IPS DF 4.7 (cell line): Measurements from ENCODE around the gene EPHX1.
"Not testable (repeated sequence)": the region's sequence is repeated elsewhere in the genome, so short reads cannot be mapped to it uniquely, and the experiment has no call there.

Experiments used
- DNase-seq: peaks from one replicate; pipeline ENCODE4 v3.0.0-alpha.2; 2013; ENCODE audit warnings: low spot score; ENCODE audit errors: extremely low read depth

The EPHX1 gene

DNA sequence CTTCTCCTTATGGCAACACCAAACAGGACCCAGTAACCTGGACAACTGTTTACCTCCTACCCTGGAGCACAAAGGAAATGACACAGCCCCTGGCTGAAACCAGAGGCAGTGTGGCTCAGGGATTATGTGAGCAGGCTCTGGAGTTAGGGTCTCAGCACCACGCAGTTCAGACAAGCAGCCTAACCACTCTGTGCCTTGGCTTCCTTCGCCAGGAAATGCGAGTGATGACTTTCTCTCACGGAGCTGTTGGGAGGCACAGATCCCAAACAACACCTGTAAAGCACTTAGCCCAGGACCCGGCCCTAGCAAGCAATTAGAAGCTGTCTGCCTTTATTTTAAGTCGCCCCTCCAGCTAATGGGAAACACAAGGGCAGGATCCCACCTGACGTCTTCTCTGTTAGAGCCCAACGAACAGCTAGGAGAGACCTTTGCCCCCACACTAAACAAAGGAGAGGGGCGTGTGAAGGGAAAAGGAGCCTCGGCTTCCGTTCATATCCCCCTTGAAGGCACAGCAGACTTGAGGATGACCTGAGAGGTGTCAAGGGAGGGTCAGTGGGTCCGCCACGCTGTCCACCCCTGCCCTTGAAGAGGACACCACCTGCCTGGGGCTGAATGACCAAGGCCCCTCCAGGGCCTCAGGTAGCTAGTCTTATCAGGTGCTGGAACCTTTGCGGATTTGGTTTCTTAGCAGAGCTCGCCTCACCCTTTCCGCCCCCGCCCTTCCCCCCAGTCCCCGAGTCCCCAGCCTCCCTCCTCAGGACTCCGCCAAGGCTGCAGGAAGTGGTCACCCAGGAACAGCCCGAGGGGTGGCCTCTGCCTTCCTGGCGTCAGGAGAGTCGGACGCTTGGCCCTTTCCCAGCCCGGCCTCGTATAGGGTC is 71.4 kb downstream of the EPHX1 start:
- DNase-seq = no peak

DNA sequence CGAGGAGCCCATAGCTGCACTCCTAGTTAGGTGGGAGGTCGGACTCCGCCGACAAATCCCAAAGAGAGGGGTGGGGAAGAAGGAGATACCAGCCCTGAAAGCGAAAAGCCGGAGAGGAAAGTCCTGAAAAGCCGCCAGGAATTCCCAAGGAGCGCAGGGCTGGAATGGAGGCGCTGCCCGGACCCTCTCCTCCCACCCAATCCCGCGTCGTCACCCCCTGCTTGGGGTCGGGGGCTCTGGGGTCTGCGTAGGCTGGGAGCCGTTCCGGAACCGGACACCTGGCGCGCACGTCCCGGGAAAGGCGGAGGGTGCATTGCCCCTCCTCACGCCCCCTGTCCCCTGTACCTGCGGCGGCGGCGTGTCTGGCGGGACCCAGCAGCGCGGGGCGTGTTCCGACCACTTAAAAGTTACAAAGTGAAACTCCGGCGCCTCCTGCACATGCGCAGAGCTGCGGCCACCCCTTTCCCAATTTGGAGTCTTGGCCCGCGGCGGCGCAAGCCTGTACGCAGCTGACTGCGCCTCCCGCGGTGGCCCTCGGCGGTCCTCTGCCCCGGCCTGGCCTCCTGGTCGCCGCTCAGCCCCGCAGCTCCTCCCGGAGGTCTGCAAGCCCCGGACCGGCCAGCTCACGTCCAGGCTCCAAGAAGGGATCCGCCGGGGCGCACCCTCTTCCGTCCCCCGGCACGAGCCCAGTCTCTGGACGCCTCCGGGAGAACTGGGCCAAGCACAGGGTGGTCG is 72.2 kb downstream of the EPHX1 start, which contains the start of gene TMEM63A:
Gene TMEM63A, minus strand, starts transcription at position 422 of the 735 bp plus-strand sequence. CDS start 4,800 bp downstream, outside the sequence.
- DNase-seq = no peak

DNA sequence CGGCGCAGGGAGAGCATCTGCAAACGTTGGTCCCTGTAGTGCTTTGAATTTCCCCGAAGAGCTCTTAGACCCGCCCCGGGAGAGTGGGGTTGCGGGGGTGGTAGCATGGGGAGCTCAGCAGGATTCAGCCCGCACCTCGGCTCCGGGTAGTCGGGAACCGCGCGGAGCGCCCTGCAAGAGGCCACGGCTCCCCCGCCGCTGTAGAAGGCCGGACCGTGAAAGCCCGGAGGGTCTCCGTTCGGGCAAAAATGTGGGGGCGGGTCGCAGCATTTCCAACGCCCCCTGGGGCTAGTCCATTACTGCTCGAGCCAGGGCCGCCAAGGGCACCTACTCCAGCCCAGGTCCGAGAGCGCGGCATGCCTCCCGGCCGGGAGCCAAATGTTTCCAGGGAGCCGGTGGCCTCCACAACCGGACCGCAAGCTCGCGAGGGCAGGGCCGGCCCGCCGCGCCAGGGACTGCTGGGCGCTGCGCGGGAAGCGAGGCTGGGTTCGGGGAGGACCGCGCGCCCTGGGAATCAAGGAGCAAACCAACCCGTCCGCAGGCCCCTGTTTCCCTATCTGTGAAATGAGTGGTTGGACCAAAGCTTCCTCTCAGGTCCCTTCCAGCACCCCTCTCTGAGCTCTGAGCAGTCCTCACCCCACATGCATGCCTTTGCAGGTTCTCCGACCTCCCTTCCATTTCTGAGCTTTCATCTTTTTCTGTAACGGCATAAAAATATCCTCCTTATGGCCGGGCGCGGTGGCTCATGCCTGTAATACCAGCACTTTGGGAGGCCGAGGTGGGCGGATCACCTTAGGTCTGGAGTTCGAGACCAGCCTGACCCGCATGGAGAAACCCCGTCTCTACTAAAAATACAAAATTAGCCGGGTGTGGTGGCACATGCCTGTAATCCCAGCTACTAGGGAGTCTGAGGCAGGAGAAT is 73.0 kb downstream of the EPHX1 start:
- no peak for DNase-seq

- DNase-seq = no peak
These were observed 73.8 kb downstream of the EPHX1 start for GRCh38 chr1:225883616-225884265.

- DNase-seq = no peak
These were observed 75.4 kb downstream of the EPHX1 start for GRCh38 chr1:225885336-225885735.

- DNase-seq = no peak
These were observed 76.5 kb downstream of the EPHX1 start for GRCh38 chr1:225886159-225887029.

DNA sequence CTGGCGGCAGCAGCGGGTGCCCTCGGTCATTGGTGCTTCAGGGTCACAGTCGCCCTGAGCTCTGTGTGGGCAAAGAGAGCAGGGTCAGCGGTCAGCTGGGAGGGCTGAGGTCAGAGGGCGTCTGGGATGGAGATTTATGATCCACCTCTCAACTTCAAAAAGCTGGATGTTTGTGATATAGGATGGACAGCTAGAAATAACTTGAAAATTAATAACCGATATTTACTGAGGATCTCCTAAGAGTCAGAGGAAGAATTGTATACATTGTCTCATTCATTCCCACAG is 77.0 kb downstream of the EPHX1 start:
- DNase-seq = no peak

DNA sequence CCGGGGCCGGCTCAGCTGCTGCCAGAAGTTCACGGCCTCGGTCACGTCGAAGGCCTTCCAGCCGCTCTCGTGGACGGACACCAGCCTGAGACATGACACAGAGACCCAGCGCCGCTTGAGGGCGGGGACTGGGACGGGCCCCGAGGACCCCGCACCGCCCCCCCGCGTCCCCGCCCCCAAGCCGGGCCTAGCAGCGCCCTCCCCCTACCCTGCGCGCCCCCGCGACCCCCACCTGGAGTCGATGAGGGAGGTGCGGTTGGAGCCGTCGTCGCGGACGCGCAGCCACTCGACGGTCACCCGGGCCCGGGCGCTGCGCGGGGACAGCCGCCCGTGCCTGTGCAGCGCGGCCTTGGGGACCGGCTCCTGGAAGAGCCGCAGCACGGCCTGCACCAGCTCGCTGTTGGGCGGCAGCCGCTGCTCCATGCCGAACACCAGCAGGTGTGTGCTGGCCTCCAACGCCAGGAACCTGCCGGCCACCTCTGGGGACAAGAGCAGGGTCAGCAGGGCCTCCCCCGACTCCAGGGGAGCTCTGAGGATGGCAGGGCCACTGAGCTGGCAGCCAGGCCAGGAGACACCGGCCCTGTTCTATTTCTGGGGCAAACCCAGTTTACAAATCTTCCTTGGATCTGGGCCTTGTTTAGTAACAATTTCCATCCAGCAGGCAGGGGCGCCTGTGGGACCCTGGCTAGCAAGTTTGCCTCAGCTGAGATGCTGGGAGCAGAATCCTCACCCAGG is 77.8 kb downstream of the EPHX1 start:
- DNase-seq = not testable (repeated sequence)

DNA sequence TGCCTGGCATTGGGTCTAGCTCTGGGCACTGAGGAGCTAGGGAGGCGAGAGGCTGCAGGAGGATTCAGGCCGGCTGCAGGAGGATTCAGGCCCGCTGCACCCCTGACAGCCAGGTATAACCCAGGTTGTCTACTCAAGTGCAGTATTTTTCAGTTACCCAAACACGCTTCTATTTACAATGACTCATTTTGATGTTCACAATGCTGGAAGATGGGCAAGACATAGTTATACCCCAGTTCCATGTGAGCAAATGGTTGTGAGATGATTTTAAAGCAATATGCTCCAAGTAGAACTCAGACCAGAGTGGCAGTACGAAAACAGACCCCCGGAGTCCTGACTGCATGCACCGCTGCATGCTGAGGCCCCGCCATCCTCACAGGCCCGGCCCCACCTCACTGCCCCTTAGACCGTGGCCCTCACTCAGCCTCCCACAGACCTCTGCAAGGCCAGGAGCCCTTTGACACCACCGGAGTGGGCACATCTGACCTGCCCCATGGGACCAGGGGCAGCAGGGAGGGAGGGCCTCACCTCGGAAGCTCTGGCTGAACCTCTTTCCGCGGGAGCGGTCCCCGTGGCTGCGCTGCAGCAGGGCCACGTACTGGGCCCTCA is 78.5 kb downstream of the EPHX1 start:
- DNase-seq = no peak

DNA sequence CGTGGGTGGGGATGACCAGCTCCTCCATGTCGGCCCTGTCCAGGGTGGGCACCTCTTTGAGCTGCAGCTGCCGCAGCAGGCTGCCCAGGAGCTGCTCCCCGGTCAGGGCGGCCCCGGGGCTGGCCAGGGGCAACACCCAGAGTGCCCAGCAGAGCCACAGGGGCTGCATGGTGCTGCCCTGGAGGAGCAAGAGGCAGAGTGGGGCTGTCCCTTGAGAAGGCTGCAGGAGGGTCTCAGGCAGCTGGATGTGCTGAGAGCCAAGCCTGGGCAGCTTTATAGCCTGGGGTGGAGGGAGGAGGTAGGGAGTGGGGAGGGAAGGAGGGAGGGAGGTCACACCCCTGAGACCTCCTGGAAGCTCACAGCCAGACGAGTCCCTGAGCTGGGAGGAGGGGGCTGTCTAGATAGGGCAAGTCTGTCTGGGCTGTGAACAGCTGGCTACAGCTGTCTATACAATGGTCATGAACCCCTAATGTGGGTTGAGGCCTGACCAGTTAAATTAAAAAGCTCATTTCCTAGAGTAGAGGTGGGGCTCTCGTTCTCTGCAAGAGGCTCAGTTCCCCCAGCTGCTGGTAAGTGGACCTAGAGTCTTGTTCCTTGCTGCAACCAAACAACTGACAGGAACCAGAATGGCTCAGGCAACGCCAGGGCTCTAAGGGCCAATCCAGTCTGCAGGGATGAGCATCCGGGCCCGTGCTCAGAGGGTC is 79.1 kb downstream of the EPHX1 start, which contains the start of gene LEFTY1:
Gene LEFTY1, minus strand, starts transcription at position 249 of the 704 bp plus-strand sequence. Its CDS starts 80 bp downstream, at position 169.
- no peak for DNase-seq

DNA sequence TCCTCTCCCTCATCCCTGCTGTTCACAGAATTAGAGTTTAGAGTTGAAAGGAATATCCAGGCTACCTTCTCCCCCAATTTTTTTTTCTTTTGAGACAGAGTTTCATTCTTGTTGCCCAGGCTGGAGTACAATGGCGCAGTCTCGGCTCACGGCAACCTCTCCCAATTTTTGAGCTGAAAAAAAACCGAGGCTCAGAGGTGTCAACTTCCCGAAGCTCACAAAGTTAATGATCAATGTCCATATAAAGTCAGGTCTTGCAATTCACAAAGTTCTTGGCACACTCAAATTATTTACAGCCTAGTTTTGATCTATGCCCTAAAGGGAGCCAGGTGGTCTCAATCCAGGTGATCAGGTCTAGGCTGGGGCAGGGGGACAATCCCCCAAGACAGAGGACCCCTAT is 79.8 kb downstream of the EPHX1 start:
- no peak for DNase-seq

GRCh38 chr1:225890346-225891228 is 80.7 kb downstream of the EPHX1 start:
- DNase-seq = no peak

GRCh38 chr1:225891229-225891972 is 81.5 kb downstream of the EPHX1 start:
- DNase-seq = no peak

GRCh38 chr1:225892307-225892706 is 82.4 kb downstream of the EPHX1 start:
- no peak for DNase-seq
